NCI-H1417 (cell line): ENCODE measurements around the gene AOAH.

Experiments used
- DNase-seq, 3 experiments: peaks; one replicate each; lab custom pipeline; 2025; lab: John Stamatoyannopoulos, UW

Gene AOAH

DNA sequence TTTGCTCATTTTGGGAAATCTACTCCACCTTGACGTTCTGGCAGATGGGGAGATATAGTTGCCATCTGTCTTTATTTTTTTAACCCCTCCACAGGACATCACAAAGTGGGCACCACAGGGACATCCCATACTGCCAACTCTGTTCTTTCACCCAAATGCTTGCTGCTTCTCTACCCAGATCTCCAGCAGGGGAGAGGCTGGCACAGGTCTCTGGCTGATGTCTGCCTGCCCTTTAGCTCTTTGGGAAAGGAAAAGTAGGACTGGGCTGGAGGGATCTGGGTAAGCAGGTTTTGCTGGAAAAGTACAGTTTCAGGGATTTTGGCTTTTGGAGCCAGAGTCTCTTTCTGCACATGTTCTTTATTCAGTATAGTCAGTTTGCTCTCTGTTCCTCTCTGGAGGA is 178.0 kb downstream of the AOAH start:
- no peak for DNase-seq

DNA sequence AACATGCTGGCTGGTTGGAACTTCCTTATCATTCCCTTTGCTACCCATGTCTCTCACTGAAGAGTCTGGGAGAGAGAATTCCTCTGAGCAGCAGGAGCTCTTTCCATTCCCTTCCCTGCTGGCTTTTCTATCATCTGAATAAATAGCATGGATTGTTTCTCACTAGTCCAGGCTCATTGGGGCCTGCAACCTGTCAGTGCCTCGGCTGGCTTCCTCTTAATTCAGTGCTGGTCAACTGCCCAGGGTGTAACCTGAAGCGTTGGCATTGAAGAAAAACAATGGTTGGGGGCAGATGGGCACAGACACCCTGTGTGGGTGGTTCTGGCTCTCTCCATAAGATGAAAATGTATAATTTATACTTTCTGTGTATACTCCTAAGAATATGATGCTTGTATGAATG is 179.0 kb downstream of the AOAH start:
- no peak for DNase-seq

DNA sequence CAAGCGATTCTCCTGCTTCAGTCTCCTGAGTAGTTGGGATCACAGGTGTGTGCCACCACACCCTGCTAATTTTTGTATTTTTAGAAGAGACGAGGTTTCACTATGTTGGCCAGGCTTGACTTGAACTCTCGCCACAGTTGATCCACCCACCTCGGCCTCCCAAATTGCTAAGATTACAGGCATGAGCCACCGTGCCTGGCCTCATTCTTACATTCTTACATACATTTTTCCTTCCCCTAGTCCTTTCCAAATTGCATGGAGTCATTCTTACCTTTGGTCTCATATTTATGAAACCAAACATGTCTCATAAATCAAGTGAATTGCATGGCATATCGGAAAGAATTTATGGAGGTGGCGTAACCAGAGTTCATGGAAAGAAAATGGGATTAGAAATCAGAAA is 186.2 kb downstream of the AOAH start:
- no peak for DNase-seq

DNA sequence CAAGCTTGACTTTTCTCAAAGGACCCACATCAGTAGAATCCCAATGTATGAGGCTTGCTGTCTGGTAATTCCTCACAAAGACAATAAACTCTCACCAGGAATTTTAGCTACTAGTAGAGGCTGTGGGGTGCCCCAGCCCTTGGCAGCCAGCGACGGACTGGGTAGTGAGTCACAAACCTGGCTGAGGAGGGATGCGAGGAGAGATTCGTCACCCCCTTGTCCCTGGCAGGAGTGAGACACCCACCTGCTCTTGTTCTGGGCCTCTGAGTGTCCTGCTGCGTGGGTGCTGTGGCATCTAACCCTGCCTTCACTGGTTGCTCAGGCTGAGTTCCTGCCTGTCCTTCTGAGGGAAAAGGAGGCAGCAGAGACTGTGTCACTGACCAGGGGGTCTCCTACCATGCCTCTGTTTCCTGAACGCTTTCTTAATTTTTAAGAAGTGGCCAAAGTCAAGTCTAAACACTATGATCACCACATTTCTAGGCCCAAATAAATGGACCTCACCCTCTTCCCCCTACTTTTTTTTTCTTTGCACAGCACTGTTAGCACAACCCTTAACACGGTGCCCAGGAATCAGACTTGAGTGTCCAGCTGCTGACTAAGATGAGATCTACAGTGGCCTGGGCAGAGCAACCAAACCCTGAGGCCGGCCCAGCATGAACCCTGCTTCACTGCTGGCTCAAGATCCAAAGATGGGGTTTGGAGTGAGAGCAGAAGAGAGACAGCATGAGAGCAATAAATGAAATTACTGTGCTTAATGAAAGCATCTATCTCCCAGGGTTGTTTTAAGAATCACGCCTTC is 188.2 kb downstream of the AOAH start:
- DNase-seq = no peak

- no peak for DNase-seq
These were observed 190.6 kb downstream of the AOAH start for GRCh38 chr7:36533717-36534116.

DNA sequence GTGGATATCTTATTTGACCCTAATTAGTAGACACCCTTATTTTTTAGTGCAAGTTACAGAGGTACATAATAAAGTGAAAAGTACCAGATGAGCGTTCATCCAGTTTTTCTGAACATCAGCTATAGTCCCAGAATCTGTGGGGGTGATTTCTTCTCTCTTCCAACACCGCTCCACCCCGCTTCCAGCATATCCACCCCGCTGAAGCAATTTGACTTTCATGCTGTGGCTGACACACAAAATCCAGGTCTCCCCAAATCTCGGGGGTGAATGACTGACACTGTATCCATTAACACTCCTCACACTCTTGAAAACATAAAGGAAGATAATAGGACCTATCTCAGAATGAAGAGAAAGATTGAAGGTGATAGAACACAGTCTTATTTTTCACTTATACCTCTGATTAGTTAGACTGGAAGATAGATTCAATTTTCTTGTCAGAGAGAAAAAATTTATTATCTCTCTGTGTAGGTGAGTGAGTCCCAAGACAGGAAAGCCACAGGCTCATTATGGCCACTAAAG is 191.3 kb downstream of the AOAH start:
- no peak for DNase-seq

DNA sequence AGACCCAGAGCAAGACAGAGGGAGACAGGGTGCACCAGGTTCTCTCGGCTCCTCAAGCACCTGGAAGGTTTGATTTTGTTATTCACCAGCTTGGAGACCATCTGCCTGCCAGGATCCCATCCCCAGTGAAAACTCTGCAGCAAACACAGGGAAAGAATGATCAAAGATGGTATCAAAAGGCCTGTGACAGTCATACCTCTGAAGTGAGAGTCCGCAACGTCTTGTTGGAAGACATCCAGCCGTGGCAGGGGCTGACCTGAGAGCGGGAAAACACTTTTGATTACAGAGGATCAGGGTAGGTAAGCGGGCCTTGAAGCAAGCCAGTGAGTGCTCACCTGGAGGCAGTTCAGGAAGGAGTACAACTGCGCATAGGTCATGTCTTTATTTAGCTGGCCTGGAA is 192.3 kb downstream of the AOAH start:
- DNase-seq = no peak

DNA sequence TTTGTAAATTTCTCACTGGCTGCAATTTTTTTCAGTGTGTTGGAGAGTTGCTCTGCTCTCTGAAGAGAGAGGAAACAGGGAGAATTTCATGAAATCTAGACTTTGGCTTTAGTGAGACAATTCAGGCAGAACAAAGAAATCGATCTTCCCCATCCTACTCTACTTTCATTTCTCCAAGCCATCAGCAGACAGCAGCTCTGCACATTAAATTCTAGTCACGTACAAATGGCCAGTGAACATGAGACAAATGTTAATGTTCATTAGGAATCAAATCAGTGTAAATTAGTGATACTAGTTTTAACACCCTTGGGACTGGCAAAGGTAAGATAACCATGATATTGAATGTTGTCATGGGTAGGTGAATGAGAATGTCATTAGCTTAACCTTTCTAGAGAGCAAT is 193.8 kb downstream of the AOAH start:
- DNase-seq = no peak

GRCh38 chr7:36527549-36527913 is 196.8 kb downstream of the AOAH start:
- DNase-seq = no peak

DNA sequence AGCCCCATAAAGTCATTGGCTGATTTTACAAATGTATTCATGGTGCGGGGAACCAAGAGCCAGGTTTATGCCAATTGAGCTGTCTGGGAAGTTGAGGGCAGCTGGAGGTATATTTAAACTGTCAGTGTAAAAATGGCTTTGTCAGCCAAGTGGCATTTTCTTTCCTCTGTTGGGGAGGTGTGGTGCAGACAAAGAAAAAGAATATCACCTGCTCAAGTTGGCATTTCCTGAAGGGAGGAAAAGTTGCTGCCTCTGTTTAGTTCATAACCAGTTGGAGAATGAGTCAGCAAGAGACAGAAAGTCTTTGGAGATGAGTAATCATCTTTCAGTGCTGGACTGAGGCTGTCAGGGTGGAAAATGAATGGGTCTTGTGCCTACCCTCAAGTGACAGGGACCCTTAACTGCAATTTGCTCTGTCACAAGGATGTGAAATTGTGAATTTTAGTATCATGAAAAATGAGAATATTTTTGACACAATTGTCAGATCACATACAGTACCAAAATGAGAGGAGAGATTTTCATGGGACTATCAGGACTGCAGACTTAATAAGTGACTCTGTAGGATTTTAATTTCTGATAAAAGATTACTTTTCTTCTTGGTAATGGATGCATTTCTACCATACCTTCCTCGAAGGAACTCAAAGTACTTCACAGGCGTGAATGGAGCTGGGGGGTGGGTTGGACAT is 197.3 kb downstream of the AOAH start:
- DNase-seq = peak in 2 of 3 experiments; percentile 41 to 47

GRCh38 chr7:36523371-36524101 is 200.8 kb downstream of the AOAH start:
- DNase-seq = no peak

- no peak for DNase-seq
These were observed 201.8 kb downstream of the AOAH start for GRCh38 chr7:36522453-36523007.

DNA sequence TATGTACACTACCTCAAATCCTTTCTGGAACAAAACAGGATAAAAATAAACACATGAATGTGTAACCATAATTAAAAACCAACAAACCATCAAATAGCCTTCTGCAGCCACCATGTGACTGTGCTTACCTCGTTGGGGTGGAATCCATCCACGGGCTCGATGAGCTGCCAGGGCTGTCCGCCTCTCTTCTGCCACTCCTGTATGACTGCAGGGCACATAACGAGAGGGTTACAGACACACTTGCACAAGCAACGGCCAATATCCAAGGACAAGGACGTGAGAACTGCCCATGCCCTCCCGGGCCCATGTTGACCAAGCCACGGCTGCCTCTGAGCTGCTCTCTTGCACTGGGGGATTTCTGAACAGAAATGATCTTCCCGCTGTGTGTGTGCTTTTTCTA is 202.4 kb downstream of the AOAH start:
- DNase-seq = no peak

- DNase-seq = no peak
These were observed 203.2 kb downstream of the AOAH start for GRCh38 chr7:36521133-36521532.

DNA sequence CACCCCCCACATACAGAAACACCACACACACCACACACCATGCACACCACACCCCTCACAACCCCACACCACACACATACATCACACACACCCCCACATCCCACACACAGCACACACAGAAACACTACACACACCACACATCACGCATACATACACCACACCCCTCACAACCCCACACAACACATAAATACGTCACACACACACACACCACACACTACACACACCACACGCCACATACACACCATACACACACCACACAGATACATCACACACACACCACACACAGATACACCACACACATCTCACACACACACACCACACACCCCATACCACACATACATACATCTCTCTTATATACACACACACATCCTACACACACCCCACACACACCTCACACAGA is 208.4 kb downstream of the AOAH start:
- DNase-seq = no peak

DNA sequence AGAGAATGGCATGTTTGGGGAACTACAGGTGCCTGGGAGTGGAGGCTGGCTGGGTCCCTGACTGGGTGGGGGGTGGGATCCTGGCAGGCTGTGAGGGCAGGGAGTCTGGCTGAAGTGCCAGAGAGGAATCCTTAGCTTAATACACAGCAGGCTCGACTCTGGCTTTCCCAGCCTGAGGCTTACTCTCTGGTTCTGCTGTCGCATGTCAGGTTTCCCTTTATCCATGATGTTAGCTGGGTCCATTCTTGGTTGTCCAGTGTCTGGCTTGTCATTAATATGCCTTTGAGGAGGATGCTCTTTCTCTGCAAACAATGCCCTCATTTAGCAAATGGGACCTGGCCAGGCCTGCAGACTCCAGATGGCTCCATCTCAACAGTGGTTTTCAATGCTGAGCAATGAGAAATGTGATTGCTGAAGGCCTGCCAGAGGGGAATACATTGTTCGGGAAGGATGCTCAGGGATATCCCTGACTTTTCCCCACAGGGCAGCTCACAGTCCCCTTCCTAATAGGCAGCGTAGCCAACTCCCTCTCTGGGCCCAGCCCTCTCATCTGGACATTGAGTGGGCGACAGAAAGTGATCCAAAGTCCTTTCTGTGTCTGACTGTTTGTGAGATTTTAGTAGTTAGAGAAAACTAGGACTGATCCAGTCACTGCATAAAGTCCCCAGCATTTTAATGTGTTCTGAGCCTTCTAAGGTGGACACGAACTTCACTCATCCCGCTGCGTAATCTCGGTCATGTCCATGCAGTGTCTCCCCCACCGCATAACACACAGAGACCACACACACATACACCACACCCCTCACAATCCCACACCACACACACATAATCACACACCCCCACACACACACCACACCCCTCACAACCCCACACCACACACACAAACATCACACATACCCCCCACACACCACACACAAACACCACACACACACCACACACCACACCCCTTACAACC is 209.7 kb downstream of the AOAH start:
- DNase-seq = no peak

GRCh38 chr7:36513393-36513792 is 210.9 kb downstream of the AOAH start:
- no peak for DNase-seq

GRCh38 chr7:36512616-36513015 is 211.7 kb downstream of the AOAH start:
- DNase-seq = no peak

DNA sequence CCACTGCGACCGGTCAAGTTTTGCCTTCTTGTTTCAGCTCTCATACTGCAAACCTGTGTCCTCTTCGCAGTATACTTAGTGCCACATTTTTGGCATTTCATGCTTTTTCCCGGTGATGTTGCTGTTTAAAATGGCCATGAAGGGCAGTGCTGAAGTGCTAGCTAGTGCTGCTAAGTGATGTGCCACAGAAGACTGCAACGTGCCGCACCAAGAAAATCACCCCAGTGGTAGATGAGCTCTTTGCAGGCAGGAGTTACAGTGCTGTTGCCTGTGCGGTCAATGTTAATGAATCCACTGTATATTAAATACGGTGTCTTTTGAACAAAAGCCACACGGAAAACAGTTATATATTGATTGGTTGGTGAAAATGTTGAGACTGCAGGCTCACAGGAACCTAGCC is 214.3 kb downstream of the AOAH start:
- no peak for DNase-seq

- DNase-seq = peak in 2 of 3 experiments; percentile 12 to 43
These were observed 216.5 kb downstream of the AOAH start for GRCh38 chr7:36507475-36508440.
